Pancreas (tissue), 10 donors: ENCODE measurements around the gene DRD2. TPM values are rescaled to one million over a fixed set of nuclear protein-coding genes. Genes with fewer than 3 reads are reported as not detected.

Source experiments
- ATAC-seq, 4 donors: fragments of 200-7000 bp; cut with Tn5 transposase; one replicate each; pipeline versions ENCODE4 v1.8.0 to v1.9.1; 2020; ENCODE audit warnings: mild to moderate bottlenecking in 4 of 4, moderate library complexity in 4 of 4
- DNase-seq, 6 donors: peaks; one replicate each; pipeline ENCODE4 v3.0.0-alpha.2; 2020
- FAIRE-seq: peaks from 2 replicates; lab custom pipeline; 2012; peaks lifted over from hg19 to GRCh38; lab: Jason Lieb, UNC
- H3K27ac ChIP-seq, 4 donors: fragments of 200-600 bp; sonication (generic); 1 replicate in 3 of 4; 2 replicates in 1 of 4; pipeline versions ENCODE4 v1.5.0 to v1.8.0; 2020
- H3K27me3 ChIP-seq, 4 donors: fragments of 200-600 bp; one replicate each; pipeline ENCODE4 v1.8.0; 2021
- H3K36me3 ChIP-seq, 3 donors: fragments of 200-600 bp; sonication (generic) in 1 of 3; one replicate each; pipeline versions ENCODE4 v1.5.0 to v1.8.0; 2020 to 2021
- H3K4me1 ChIP-seq, 3 donors: fragments of 200-600 bp; one replicate each; pipeline ENCODE4 v1.8.0; 2021
- H3K4me3 ChIP-seq, 4 donors: fragments of 200-600 bp; sonication (generic) in 2 of 4; one replicate each; pipeline versions ENCODE4 v1.5.0 to v1.8.0; 2020 to 2021
- H3K9me3 ChIP-seq, 4 donors: fragments of 200-600 bp; one replicate each; pipeline ENCODE4 v1.8.0; 2021
- CTCF ChIP-seq, 4 donors: fragments of 200-600 bp; sonication (generic) in 3 of 4; IDR thresholded peaks; one replicate each; pipeline versions ENCODE4 v1.5.0 to v1.8.0; 2021; ENCODE audit warnings: antibody characterized with exemption in 4 of 4
- WGBS, 2 donors: extraction: QIAGEN DNeasy Blood & Tissue Kit; methylation state at CpG; one replicate each; pipeline ENCODE4 v1.1.7; 2013; 5-methylcytosine and 5-hydroxymethylcytosine counted together
- intact Hi-C, 3 donors: fragments of 100-400 bp; cut with DNase I; formaldehyde crosslinking; loops; one replicate each; pipeline versions ENCODE4 v1.11.1 to v1.14.2; 2022
- polyA plus RNA-seq, 2 donors: library from polyadenylated mRNA; stranded (reverse); fragments of 200-250 nt; gene quantifications; one replicate each; pipeline ENCODE4 v1.2.3, GENCODE V29; 2013
- total RNA-seq, 6 donors: library from RNA; stranded (reverse); fragmentation: NEBNext Ultra II Directional in 4 of 6; extraction: Animal tissue kit (Norgen Biotek cat#: 25700) in 4 of 6; gene quantifications; one replicate each; pipeline versions ENCODE4 v1.2.1 to v1.2.4, GENCODE V29; 2021 to 2023
- donor health status: healthy with polysubstance abuse.
- donor health status: DM: no; HTN: no; CAD: no; lungs with moderate emphysema.
- donor health status: DM: no; HTN: no; CAD: no.
- donor health status: control.
- donor health status: control.
- donor health status: Bipolar disorder and iron deficiency.
- donor health status: DM: yes; HTN: yes; CAD: no.
- donor health status: DM: no; HTN: no; CAD: no.
- donor health status: DM: no; HTN: no; CAD: no.
- donor health status: DM: yes; HTN: yes; CAD: no.

Gene DRD2
- total and polyA plus RNA-seq, 8 donors = 0.19 to 0.63 (median 0.34) TPM; not detected in 5

- H3K4me1 ChIP-seq = no peaks in the 10 kb centered on the region
- FAIRE-seq (no peak), DNase-seq (no peak), ATAC-seq (no peak)
- H3K27me3 ChIP-seq = no peaks in the 10 kb centered on the region
- H3K36me3 ChIP-seq = peaks cover 0 to 4% (median 0%) of the 10 kb centered on the region in 3 donors
- H3K27ac ChIP-seq = no peak overlapping the region
- H3K9me3 ChIP-seq = no peaks in the 10 kb centered on the region
- 84 to 89% methylated on average over 5 of the region's 5 CpGs for WGBS, 2 donors
- H3K4me3 ChIP-seq = no peak overlapping the region
- TF ChIP-seq CTCF (IDR thresholded peaks at IDR 0.05) = no peak
- intact Hi-C loops = no loop called here
These were observed 104.6 kb downstream of the DRD2 start for GRCh38 chr11:113370634-113371033.

- intact Hi-C loops = no loop called here
- WGBS, 2 donors = 60 to 70% methylated on average over 3 of the region's 3 CpGs
- H3K27ac ChIP-seq = no peak overlapping the region
- peaks cover 0 to 11% (median 0%) of the 10 kb centered on the region in 3 donors for H3K36me3 ChIP-seq
- DNase-seq = no peak
- no peak for TF ChIP-seq CTCF (IDR thresholded peaks at IDR 0.05)
- no peaks in the 10 kb centered on the region for H3K27me3 ChIP-seq
- no peak overlapping the region for H3K4me3 ChIP-seq
- ATAC-seq = no peak
- H3K9me3 ChIP-seq = no peaks in the 10 kb centered on the region
- H3K4me1 ChIP-seq = no peaks in the 10 kb centered on the region
- no peak for FAIRE-seq
These were observed 105.8 kb downstream of the DRD2 start for GRCh38 chr11:113369411-113369810.

- no peak for TF ChIP-seq CTCF (IDR thresholded peaks at IDR 0.05)
- no peak for ATAC-seq
- H3K4me3 ChIP-seq = no peak overlapping the region
- FAIRE-seq = no peak
- WGBS, 2 donors = 69 to 74% methylated on average over 5 of the region's 5 CpGs
- no peak for DNase-seq
- intact Hi-C loops = no loop called here
- H3K27me3 ChIP-seq = no peaks in the 10 kb centered on the region
- H3K36me3 ChIP-seq = peaks cover 0 to 31% (median 0%) of the 10 kb centered on the region in 3 donors
- H3K27ac ChIP-seq = no peak overlapping the region
- no peaks in the 10 kb centered on the region for H3K9me3 ChIP-seq
- H3K4me1 ChIP-seq = no peaks in the 10 kb centered on the region
These were observed 109.3 kb downstream of the DRD2 start for GRCh38 chr11:113365895-113366294.

GRCh38 chr11:113363996-113364641, 111.1 kb downstream of the DRD2 start:
- ATAC-seq (no peak), DNase-seq (no peak), FAIRE-seq (no peak)
- no peaks in the 10 kb centered on the region for H3K27me3 ChIP-seq
- H3K27ac ChIP-seq = no peak overlapping the region
- no peaks in the 10 kb centered on the region for H3K4me1 ChIP-seq
- WGBS, 2 donors = 83% methylated on average over 7 of the region's 7 CpGs
- H3K4me3 ChIP-seq = no peak overlapping the region
- H3K36me3 ChIP-seq = peaks cover 0 to 45% (median 5%) of the 10 kb centered on the region in 3 donors
- TF ChIP-seq CTCF (IDR thresholded peaks at IDR 0.05) = no peak
- H3K9me3 ChIP-seq = no peaks in the 10 kb centered on the region
- intact Hi-C loops = no loop called here

GRCh38 chr11:113363406-113363805, 111.8 kb downstream of the DRD2 start:
- WGBS, 2 donors = 87 to 90% methylated on average over 5 of the region's 5 CpGs
- H3K4me1 ChIP-seq = no peaks in the 10 kb centered on the region
- H3K9me3 ChIP-seq = no peaks in the 10 kb centered on the region
- FAIRE-seq (no peak), DNase-seq (no peak), ATAC-seq (no peak)
- H3K36me3 ChIP-seq = peaks cover 0 to 46% (median 5%) of the 10 kb centered on the region in 3 donors
- no peaks in the 10 kb centered on the region for H3K27me3 ChIP-seq
- TF ChIP-seq CTCF (IDR thresholded peaks at IDR 0.05) = no peak
- H3K4me3 ChIP-seq = no peak overlapping the region
- intact Hi-C loops = no loop called here
- H3K27ac ChIP-seq = no peak overlapping the region
